GM19043 (cell line): ENCODE measurements around the gene NELFCD.

ENCODE experiments used
- ATAC-seq: cut with Tn5 transposase; IDR thresholded peaks from one replicate; pipeline ENCODE4 v1.9.1; 2021; ENCODE audit warnings: low read depth; ENCODE audit not compliant: unreplicated experiment

The NELFCD gene

GRCh38 chr20:59042796-59043631, 62.0 kb downstream of the NELFCD start:
- ATAC-seq: peak; percentile 91

GRCh38 chr20:59043698-59044097, 62.6 kb downstream of the NELFCD start:
- ATAC-seq: no peak

GRCh38 chr20:59044295-59044694, 63.2 kb downstream of the NELFCD start:
- no peak for ATAC-seq
